PC-9 (cell line): ENCODE data around the gene SYK.

Experiments used
- CTCF ChIP-seq: fragments of 200-600 bp; sonication (generic); conservative IDR thresholded peaks from 2 replicates; pipeline ENCODE4 v1.6.1; 2017; ENCODE audit warnings: mixed run types, antibody characterized with exemption, mild to moderate bottlenecking, moderate library complexity
- EZH2 ChIP-seq: fragments of 200-600 bp; sonication (generic); IDR thresholded peaks from 2 replicates; pipeline ENCODE4 v1.8.0; 2017; ENCODE audit warnings: antibody characterized with exemption, low read depth

DNA sequence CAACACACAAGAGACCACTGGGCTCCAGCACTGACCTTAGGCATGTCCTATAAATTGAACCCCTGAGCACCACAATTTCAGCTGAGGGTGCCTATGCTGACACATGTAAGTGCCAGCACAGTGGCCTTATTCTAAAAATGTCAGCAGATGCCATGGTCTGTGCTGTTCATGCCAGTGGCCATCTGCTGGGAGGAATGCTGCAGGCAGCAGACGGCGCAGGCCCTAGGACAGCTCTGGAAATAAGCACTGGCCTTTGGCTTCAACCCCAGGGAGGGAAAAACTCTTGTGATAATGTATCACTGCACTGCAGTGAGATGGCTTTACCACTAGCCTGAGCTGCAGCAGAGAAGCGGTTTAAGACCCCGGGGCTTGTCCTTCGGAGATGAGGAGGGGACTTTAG is 98.5 kb downstream of the SYK start:
- TF ChIP-seq EZH2 (no peak), CTCF (no peak)
